HG03354 (cell line): Measurements from ENCODE around the gene CIPC.

Experiments used
- ATAC-seq: cut with Tn5 transposase; IDR thresholded peaks from one replicate; pipeline ENCODE4 v1.9.1; 2021; ENCODE audit warnings: mild to moderate bottlenecking; ENCODE audit not compliant: unreplicated experiment, poor library complexity, severe bottlenecking

Gene CIPC

DNA sequence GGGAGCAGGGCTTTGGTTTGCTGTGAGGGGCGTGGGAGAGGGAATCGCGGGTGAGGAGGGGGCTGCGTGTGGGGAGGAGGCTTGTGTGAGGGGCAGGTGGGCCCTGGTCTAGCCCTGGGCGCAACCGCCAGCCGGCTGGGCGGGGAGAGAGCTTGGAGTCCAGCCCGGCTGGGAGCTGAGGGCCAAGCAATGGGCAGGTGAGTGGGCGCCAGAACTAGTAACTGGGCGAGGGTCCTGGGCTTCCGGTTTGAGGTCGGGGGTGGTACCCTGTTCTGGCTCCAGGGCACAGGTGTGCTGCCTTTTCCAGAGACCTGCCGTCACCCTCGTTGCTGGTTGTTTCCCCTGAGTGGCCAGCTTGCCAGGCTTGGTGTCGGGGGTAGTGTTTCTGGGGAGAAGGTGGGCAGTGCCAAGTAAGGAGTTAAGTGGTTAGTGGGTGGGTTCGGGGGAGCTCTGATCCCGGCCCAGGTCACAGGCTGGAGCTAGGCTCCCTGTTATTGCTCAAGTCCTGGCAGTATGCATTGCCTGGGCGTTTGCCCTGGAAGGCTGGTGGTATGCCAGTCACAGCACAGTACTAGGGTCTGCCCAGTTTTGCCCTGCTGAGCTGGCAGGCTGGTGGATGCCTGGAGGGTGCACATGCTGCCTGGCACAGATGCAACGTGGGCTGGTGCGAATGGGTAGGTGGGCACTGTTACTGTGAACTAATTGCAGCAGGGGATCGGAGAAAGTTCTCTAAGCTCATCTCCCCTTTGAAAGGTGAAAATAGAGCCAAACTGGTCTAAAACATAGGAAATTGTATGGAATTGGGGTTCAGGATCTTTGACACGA, 683 bp downstream of the CIPC start:
- ATAC-seq: no peak

DNA sequence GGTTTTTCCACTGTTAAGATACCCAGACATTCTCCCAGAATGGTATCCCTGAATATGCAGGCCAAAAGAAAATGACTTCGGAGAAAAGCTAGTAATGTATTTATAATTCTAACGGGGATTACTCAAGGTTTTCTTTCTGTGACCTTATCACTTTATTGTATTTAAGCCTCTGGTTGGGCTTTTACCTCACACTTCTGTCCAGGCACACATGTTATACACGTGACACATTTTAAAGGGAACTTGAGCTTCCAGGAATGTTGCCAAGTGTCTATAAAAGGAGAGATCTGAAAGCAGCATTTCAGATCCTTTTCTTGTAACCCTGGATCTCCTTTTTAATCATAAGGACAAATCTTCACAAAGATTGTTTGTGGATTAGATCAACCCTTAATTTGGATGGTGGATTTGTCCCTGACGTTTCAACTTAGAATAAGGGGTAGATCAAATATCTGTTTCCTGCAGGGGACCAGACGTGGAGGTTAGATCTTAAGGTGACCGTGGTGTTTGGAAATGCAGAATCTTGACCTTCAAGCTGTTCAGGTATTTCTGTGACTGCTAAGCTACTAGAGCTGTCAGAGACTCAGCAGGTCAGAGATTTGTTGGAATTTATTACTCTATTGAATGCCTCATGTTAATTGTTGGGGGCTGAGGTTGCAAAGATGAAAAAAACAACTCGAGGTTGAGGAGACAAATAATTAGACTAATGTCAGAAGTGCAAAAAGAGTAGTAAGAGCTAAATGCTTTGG, 1.5 kb downstream of the CIPC start:
- ATAC-seq: no peak

DNA sequence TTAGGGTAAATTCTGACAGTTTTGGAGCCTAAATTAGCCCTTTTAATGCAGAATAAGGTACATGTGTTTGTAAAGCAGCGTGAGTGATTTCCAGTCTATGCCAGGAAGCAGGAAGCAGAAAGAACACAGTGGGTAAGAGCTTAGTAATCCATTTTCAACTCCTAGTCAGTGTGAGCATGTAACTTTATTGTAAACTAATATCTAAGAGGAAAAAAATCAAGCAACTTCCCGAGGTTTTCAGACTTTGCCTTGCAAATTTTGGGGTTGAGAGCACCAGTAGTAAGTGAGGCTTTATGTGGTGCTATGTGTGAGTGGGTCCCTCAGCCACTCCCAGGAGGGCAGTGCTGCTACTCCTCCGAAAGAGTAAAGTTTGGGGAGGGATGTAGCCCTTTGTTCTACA, 2.9 kb downstream of the CIPC start:
- no peak for ATAC-seq

DNA sequence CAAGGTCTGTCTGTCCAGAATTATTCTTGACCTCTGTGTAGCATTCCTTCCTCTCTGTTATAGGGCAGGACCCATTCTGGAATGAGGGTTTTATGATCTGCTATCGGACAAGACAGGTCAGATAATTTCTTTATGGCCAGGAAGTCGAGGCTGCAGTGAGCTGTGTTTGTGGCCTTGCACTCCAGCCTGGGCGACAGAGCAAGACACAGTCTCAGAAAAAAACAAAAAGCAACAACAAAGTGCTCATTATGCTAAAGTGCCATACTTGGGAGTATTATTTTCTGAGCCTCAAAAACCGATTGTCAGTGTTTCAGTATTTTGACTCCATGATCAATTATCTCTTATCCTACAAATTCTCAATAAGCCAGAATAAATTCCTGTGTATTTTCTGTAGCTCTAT, 4.1 kb downstream of the CIPC start:
- no peak for ATAC-seq

DNA sequence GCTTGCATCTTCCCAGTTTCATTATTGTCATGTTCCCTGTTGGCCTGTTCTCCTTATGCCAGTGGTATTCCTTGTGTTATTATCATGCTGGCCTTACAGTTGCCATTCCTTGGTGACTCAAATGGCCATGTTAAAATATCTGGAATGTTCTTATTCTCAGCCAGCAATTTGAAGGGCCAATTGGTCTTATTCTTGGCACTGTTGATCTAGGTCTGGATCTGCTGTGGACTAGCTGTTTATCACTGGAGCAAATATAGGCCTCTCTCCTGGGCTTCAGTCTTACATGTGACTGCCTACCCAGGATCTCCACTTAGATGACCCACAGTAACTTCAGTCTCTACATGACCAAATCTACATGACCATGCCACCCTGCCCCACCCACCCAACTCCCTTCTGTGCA, 5.4 kb downstream of the CIPC start:
- ATAC-seq: no peak

DNA sequence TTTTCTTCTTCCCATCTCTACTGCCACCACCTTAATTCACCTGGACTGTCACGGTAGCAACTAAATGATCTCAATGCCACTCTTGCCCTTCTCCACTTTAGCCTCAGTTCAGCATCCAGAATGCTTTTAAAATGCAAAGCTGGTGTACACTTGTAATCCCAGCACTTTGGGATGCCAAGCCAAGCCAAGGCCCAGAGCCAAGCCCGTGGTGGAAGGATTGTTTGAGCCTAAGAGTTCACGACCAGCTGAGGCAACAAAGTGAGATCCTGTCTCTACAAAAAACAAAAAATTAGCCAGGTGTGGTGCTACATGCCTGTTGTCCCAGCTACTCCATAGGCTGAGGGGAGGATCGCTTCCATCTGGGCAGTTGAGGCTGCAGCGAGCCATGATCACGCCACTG, 5.9 kb downstream of the CIPC start:
- ATAC-seq: no peak

DNA sequence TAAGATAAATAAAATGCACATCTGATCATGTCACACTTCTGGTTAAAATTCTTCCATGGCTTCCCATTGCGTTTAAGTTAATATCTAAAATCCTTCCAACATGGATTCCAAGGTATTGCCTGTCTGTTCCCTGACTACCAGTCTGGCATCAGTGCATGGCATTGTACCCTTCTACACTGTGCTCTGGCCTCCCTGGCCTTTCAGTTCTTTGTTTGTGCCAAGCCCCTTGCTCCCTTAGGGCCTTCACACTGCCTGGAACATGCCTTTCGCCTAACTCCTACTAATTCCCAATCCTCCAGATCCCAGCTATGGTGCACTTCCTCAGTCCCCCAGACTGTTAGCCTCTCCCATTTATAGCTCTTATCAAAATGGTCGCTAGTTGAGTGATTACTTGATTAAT, 6.3 kb downstream of the CIPC start:
- ATAC-seq: no peak

DNA sequence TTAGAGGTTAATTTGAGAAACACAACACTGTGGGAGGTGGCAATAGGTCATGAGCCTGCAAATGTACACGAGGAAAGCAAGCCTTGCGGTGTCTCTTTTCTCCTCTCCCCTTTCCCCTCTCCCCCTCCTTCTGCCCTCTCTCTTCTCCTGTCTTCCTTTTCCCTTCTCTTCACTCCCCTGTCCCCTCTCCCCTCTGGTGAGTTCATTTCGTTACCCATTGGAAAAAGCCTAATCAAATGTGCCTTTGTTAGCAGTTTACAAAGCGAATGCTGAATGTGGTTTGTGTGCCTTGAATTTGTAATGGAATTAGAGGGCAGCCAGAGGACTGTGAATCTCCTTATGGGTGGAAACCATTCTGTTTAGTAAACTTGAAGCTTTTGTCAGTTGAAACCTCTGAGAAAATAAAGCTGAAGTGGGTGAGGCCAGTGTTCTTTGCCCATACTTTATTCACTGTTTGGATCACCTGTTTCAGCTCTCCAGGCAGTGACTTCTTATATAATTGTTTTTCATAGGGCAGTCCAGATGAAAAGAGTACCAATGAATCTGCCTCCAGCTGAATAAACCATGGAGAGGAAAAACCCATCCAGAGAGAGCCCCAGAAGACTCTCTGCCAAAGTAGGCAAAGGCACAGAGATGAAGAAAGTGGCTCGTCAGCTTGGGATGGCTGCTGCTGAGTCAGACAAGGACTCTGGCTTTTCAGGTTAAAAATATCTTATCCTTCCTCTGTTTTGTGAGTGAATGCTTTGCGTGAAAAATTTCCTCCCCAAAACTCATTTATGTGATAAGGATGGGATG, 7.3 kb downstream of the CIPC start:
- ATAC-seq: no peak

DNA sequence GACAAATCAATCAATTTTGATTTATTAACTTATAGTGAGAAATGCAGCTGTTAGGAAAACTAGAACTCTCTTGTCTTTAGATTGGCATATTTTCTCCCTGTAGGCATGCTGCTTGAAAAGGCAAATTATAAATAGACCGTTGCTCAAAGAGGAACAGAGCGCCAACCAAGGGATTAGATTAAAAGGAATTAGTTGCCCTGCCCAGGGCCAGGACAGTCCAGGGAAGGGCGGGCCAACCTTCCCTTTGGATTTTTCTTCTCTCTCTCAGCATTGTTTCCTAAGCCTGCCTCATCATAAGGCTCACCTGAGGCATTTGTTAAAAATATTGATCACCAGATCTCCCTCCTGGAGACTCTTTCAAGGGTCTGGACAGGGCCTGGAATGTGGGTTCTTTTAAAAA, 8.6 kb downstream of the CIPC start:
- no peak for ATAC-seq

DNA sequence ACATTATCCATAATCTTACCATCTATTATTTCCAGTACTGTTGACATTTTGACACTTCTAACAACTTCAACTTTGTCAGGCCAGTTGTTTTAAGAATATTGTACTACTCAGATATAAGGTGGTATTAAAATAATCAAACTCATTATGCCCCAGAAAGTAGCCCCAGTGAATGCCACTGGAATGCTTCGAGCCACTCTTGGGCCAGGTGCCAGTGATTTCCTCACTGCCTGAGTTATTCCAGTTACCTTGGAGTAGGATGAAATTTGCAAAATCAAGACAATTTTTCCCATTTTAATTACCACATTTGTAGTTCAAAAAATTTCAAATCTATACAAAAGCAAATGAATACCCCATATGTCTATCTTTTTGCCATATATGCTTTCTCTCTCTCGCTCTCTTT, 9.2 kb downstream of the CIPC start:
- ATAC-seq: no peak

DNA sequence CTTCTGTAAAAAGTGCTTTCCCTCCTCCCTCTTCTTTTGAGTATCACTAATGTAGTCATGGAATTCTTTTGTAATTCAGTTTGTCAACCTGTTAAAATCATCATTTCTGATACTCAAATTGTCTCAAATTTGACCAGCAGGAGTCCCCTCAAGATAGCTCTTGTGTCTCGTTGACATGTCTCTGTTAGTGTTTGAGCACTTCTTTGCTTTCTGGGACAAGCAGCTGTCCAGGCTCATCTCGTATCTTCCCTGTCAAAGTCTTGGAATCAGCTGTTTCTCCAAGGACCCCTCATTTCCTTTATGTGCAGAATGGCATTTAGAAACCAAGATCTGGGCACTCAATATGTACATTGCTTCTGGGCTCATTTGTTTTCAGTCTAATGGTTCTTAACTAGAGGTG, 10.7 kb downstream of the CIPC start:
- no peak for ATAC-seq

DNA sequence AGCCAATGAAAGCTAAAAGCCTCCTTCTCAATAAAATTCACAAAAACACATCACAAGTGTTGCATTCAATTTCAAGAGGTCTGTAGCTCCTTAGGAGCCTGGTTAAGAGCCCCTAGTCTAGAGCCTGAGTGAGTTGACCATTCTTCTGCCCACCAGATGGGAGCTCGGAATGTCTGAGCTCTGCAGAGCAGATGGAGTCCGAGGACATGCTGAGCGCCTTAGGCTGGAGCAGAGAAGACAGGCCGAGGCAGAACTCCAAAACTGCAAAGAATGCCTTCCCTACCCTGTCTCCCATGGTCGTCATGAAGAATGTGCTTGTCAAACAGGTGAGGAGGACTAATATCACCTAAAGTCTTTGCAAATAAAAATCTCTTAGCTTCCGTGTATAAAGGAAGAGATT, 11.6 kb downstream of the CIPC start:
- no peak for ATAC-seq

DNA sequence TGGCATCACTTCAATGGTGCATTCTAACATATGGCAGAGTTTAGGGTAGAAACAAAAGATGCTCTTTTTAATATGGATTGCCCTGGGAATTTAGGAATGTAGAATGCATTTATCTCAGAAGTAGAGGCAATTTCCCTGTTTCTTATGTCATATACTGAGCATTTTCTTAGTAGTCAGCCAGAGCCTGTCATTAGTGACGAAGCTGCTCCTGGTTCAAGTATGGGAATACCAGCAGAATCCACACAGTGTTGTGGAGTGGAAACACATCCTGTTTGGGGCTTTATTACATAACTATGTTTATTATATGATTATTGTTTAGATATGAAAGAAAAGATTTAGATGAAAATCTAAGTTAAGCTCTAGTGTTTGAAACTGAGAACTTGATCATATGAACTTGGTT, 12.2 kb downstream of the CIPC start:
- ATAC-seq: no peak

DNA sequence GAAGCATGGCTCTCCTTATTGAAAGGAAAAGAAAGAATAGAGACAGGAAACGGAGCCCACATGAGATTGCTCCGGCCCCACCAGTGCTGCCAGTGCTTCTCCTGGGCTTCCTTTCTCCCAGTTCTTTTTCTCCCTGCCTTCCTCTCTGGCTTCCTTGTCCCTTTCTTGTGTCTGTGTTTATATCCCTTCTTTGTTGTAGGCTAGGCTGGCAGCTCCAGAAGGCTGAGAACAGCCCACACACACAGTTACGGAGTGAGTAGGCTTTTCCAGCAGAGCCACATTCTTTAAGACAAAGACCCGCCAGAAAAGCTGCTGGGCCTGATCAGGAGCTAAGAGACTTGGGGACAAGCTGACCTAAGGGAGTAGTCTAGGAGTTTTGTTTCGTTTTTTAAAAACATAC, 13.0 kb downstream of the CIPC start:
- no peak for ATAC-seq

DNA sequence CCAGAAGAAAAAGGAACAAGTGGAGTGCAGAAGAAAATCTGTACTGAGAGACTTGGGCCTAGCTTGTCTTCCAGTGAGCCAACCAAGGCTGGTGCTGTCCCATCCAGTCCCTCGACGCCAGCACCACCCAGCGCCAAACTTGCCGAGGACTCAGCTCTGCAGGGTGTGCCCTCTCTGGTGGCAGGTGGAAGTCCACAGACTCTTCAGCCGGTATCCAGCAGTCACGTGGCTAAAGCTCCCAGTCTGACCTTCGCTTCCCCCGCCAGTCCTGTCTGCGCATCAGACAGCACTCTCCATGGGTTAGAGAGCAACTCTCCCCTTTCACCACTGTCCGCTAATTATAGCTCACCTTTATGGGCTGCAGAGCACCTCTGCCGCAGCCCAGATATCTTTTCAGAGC, 15.6 kb downstream of the CIPC start:
- no peak for ATAC-seq

DNA sequence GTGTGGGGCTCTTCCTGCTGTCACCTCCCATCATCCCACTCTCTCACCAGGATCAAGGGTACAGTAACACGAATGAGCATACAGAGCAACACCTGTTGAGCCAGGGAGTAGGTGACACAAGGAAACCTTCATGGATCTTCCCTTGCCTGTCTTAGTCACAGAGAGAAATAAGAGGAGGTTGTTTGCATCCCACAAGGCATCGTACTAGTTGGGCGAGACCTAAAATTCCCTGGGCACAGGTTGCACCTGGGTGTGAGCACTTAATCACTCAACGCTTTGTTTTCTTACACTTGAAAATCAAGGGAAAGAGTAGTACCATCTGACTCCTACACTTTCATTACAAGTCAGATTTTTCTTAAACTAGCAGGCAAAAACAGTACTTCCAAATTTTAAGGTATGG, 16.6 kb downstream of the CIPC start:
- no peak for ATAC-seq

DNA sequence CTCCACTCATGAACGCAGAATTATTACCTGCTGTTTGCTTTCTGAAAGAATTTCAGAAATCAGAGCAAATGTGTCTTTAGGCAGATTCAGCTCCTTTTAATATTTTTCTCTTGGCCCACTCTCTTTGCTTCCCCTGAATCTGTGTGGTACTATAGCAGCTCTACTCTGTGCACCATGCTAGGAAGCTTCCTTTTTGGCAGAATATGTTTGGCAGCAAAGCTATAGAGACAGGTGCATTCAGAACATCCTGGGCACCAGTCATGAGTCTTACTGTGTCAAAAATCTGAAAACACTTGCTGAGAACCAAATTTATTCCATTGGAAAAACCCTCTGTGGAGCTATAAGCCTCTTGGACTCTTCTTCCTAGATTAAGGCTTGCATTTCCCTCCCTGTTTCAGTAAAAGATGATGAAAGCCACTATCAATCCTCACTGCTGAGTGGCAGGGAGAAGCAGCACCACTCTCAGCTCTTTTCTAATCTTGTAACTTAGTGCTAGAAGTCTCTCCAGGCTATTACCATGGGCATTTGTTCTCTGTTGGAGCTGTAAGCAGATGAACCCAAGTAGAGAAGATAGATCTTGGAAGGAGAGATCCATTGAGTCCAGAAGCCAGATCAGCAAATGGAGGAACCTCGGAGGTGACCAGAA, 18.2 kb downstream of the CIPC start:
- ATAC-seq: no peak

DNA sequence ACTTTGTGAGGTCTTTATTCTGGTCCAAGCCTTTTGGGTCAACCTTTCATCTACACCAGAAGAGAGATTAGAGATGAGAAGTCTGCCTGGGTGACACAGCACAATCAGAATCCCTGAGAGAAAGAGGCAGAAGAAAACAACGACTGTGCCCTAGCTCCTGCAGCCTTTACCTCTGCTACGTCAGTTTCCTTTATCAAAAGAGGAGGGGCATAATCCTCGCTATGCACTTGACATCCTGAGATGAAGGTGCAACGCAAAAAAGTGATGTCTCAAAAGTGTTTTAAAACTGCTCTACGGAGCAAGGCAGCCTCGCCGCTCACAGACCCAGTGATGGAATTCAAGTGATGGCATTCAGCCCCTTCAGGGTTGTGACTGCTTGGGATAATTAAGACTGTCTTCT, 21.8 kb downstream of the CIPC start:
- ATAC-seq: no peak

DNA sequence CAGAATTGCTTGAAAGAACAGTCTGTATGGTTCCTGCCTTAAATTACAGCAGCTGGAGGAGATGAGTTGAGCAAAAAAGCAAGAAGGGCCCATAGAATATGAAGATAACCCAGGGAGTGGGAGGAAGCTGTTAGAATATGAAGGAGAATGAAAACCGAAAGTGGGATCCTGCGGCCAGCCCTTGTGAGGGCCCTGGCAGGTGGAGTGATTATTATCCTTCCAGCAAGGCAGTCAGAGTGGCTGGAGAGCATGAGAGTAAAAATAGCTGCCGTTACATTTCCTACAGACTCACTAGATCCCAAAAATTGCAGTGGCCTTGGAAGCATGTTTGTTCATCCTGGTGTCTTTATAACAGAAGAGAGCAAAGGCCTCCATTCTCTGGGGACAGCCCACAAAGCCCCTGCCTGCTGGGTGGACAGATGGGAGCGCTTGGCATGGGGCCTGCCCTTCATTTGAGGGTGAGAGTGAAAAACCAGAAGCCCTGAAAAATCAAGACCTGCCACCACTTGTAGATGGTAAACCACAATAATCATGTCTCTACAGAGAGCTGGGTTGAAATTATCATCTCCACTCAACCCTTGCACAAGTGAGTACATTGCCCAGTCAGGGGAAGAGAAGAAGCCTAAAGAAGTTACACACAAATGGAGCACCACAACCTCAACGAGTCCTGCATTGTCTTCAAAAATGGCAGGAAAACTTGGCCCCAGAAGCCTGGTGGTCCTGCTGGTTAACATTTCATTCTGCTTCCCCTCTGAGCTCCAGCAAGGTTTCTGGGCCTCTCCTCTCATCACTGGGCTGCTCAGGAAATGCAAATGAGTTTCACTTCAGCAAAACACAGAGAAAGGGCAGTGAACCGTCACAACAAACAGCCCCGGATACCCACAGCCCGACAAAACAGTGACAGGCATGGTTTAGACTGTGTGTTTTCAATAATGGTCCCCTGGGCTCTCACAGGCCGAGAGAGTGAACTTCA, 23.0 kb downstream of the CIPC start:
- peak; percentile 95 for ATAC-seq
